Endothelial cell of hepatic sinusoid (primary cell): Measurements from ENCODE around the gene TXNRD3.
"Not testable (repeated sequence)": the region's sequence is repeated elsewhere in the genome, so short reads cannot be mapped to it uniquely, and the experiment has no call there.

Experiments used
- in situ Hi-C: cut with HindIII; loops from 2 replicates; pipeline ENCODE4 v1.10.0; 2017; ENCODE audit warnings: low sequenced_read_pairs

Gene TXNRD3

GRCh38 chr3:126655887-126656286 lies 963 bp upstream of the TXNRD3 start:
- in situ Hi-C loops: no loop called here

GRCh38 chr3:126649556-126650092 lies 5.3 kb downstream of the TXNRD3 start:
- in situ Hi-C loops: no loop called here

DNA sequence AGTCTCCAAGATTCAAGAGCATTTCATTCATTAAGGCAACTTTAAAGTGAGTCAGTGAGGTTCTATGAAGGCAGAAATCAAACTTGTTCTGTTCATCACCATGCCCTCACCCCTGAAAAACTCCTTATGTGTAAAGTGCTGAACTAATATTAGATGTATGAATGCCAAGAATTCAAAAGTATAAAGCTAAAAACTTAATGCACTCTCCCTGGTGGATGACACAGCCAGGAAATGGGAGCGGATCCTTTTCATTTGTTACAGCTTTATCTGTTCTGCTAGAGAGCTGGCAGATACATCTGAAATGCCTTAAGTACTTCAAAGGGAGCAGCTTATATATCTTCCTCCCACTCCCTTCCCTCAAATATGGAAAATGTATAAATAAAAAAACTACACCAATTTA lies 8.2 kb downstream of the TXNRD3 start:
- in situ Hi-C loops: no loop called here

DNA sequence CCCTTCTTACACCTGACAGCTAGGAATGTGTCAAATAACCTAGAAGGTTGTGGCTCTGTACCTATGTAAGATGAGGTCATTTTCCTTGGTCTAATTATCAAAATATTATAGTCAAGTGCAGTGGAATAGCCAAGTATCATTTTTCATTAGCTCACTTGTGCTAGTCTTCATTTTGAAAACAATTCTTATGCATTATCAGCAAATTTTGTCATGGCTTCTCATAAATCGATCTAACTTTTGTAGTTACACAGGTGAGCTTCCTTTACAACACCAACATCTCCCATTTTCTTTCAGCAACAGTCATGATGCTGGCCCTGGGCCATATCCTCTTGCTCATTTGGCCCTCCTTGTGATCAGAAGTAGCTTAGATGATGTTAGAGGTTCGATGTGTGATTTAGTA lies 10.3 kb downstream of the TXNRD3 start:
- in situ Hi-C loops: no loop called here

- in situ Hi-C loops: no loop called here
Observed at GRCh38 chr3:126638790-126639189, 16.1 kb downstream of the TXNRD3 start.

DNA sequence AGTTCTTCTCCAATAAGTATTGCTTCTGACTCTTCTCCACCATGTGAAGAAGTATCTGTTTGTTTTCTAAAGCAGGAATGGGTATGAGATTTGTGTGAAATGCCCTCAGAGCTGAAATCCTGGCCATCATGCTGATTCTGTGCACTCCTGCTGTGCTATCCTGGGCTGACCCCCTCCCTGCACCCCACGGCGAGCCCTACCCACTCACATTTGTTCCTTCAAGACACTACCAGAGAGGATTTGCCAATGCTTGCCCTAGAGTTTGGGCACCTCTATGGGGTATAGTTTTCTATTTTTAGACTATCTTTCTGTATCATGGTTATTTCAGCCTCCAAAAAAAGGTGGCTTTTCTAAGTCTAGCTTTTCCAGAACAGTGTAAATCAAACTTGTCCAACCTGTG lies 18.5 kb downstream of the TXNRD3 start:
- in situ Hi-C loops: no loop called here

- in situ Hi-C loops: no loop called here
Observed at GRCh38 chr3:126634803-126635202, 20.1 kb downstream of the TXNRD3 start.

GRCh38 chr3:126630020-126630419 lies 24.9 kb downstream of the TXNRD3 start:
- in situ Hi-C loops: no loop called here

GRCh38 chr3:126625735-126626134 lies 29.2 kb downstream of the TXNRD3 start:
- in situ Hi-C loops: not testable (repeated sequence)

DNA sequence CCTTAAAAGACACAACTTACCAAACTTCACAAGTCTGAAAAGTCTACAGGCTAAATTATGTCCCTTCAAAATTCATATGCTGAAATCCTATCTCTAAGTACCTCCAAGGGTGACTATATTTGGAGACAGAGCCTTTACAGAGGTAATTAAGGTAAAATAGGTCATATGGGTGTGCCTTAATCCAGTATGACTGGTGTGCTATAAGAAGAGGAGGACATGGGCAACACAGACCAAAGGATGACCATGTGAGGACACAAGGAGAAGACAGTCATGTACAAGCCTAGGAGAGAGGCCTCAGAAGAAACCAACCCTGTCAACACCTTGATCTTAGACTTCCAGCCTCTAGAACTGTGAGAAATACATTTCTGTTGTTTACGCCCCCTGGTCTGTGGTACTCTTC lies 32.2 kb downstream of the TXNRD3 start:
- in situ Hi-C loops: no loop called here

DNA sequence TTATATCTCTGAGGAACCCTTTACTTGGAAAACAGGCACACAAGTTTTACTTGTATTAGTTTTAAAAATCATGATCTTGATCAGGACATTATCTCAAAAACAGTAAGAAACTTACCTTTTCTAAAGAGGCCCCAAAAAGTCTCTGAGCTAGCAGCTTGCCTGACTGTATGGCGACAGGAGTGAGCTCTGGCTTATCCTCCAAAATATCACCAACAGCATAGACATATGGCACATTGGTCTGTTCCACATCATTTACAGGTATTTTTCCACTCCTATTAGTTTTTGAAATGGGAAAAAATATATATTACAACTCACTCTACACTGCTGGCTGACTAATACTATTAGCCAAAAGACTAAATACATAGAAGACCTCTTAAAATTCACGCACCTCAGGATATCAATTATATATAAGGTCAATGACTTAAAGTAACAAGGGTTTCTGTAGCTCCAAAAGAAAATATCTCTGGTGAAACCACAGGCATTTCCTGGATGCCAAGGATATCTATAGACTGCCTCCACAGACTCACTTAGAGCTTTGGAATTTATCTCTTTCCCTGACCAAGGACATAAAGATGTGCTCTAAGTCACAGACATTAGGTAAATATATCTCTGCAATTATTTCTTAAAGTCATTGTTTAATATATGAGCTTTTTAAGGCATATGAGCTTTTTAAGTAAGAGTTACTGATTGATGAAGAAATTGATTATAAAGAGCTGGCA lies 33.1 kb downstream of the TXNRD3 start:
- in situ Hi-C loops: no loop called here

DNA sequence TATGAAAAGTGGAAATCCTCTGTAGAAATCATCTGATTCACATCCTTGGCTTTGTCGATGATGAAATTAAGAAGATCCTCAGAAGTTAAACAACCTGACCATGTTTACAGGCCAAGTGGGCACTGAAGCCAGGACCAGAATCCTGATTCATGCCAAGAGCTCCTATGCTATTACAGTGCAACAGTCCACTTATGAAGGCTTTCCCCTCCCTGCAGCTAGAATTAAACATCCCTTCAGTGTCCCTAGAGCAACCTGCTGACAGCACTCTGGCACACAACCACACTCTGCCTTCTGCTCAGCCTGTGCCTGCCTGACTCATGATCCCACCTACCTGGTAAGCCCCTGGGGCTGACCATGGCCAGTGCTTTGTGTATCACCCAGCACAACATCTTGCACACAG lies 33.8 kb downstream of the TXNRD3 start:
- in situ Hi-C loops: no loop called here

GRCh38 chr3:126620738-126621137 lies 34.2 kb downstream of the TXNRD3 start:
- in situ Hi-C loops: no loop called here

GRCh38 chr3:126618760-126619159 lies 36.2 kb downstream of the TXNRD3 start:
- in situ Hi-C loops: no loop called here

DNA sequence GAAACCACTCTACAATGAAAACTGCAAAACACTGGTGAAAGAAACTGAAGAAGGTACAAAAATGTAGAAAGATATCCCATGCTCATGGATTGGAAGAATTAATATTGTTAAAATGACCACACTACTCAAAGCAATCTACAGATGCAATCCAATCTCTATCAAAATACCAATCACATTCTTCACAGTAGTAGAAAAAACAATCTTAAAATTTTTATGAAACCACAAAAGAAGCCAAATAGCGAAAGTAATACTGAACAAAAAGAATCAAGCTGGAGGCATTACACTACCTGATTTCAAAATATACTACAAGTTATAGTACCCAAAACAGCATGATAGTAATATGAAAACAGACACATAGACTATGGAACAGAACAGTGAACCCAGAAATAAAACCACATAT lies 36.9 kb downstream of the TXNRD3 start:
- in situ Hi-C loops: no loop called here

DNA sequence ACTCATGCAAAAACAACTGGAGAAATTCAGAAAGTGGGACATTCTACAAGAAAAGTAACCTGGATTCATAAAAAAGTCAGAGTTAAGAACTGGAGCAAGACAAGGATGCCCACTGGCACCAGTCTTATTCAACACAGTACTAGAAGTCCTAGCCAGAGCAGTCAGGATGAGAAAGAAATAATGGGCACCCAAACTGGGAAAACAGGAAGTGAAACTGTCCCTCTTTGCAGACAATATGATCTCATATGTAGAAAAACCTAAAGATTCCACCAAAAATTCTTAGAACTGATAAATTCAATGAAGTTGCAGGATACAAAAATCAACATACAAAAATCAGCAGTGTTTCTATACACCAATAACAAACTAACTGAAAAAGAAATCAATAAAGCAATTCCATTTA lies 37.4 kb downstream of the TXNRD3 start:
- in situ Hi-C loops: no loop called here

DNA sequence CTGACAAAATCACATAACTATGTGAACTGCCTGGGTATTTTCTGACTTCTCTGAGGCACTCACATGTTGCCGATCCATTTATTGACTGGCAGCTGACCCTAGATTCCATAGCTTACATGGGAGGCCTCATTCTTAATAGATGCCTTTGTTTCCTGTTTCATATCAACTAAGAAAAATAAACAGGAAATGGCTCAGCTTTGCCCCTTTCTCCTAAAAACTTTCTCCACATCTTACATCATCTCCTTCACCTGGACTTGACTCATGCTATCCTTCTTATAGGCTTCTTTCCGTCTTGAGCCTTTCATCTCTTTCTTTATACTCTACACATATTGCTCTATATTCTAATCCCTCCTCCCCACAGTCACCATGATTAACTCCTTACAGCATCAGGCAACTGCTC lies 38.0 kb downstream of the TXNRD3 start:
- in situ Hi-C loops: no loop called here

DNA sequence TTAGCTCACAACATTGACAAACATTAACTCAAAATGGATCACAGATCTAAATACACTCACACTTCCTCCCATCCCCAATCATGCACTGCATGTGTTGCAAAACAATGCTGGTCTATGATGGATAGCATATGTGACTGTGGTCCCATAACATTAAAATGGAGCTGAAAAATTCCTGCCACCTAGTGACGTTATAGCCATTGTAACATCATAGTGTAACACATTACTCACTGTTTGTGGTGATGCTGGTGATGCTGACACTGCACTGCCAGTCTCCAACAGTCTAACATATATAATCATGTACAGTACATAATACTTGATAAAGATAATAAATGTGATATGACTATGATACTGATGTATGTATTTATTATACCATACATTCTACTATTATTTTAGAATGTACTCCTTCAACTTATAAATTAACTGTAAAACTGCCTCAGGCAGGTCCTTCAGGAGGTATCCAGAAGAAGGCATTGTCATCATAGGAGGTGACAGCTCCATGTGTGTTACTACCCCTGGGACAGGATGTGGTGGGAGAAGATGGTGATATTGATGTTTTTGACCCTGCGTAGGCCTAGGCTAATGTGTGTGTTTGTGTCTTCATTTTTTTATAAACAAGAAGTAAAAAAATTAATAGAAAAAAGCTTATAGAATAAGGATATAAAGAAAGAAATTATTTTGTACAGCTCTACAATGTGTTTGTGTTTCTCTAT lies 41.3 kb downstream of the TXNRD3 start:
- in situ Hi-C loops: no loop called here

DNA sequence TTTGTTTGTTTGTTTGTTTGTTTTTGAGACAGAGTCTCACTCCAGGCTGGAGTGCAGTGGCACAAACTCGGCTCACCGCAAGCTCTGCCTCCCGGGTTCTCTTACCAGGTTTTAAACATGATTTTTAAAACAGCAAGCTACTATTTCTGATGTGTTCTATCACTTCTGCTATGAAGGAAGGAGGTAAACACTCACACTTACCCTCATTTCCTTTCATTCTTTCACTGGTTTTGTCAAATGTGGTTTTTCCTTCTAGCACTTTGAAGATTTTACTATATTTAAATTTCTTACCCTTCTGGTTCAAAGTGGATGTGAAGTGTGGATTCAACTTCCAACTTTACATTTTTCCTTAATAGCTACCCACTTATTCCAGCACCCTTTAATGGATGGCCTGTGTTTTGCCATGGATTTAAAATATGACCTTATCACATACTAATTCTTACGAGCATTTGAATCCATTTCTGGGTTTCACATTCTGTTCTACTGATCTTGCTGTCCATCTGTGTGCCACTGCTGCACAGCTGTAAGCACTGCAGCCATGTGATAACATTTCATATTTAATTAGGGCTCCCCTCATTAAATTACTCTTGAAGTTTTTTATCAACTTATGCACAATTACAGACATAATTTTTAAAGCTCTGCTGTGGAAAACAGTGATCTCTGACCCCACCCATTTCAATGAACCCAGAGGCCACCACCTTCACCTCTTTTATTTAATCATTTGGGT lies 42.3 kb downstream of the TXNRD3 start:
- in situ Hi-C loops: no loop called here

- in situ Hi-C loops: loop anchor here (10.0 kb wide), 1 partner anchor 55 kb away; the partner anchor contains the start of gene C3orf22
Observed at GRCh38 chr3:126609909-126610308, 45.0 kb downstream of the TXNRD3 start.

DNA sequence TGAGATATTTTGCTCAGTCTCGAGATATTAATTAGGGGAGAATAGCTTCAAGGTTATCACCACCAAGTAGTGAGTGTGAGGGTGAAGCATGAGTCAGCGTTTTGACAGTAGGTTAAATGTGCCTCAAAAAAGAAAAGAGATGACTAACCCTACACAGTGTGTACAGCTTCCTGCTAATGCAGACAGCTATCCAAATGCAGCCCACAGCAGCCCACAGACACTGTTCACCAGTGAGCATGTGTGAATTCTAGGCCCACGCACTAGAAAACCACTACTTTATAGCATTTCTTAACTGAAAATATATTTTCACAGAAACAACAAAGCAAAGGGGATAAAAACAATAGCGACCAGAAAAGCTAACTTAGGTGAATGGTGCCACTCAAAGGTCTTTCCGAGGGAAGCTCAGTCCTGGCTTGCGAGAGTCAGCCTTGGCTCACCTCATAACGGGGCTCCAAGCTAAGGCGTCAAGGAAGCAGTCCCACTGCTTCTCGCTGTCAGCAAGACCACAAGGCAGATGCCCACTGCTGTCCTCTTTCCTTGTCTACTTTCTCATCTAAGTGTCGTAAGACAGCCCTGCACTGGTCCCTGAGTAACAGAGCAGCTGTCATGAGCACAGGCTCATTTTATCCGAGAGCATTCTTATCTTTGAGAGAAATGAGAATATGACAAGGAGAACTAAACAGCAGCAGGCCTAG lies 47.6 kb downstream of the TXNRD3 start:
- in situ Hi-C loops: loop anchor here (10.0 kb wide), 1 partner anchor 53 kb away; the partner anchor contains the start of gene C3orf22
